ENCODE data around the gene CTTNBP2.

- TF ChIP-seq POLR2AphosphoS5 (IDR thresholded peaks at IDR 0.05; ENCODE audit: low read depth, low read length) (no peak), POLR2A (IDR thresholded peaks at IDR 0.05; ENCODE audit: low read depth, low read length) (no peak), SPI1 (IDR thresholded peaks at IDR 0.05; ENCODE audit: low read depth, low read length) (no peak), POU2F2 (IDR thresholded peaks at IDR 0.05; ENCODE audit: low read depth, low read length) (no peak), TAF1 (IDR thresholded peaks at IDR 0.05; ENCODE audit: low read depth, low read length) (no peak)
Measured at GRCh38 chr7:117776224-117776623, 97.0 kb downstream of the CTTNBP2 start.

Measured in GM12891 (cell line).